Stimulated activated CD8-positive, alpha-beta memory T cell treated with anti-CD3 and anti-CD28 coated beads, Interleukin-4, amount 100 ng/mL, for 48 hours (primary cell): Measurements from ENCODE around the gene FOXB2.
"Not testable (repeated sequence)": the region's sequence is repeated elsewhere in the genome, so short reads cannot be mapped to it uniquely, and the experiment has no call there.

Source experiments
- DNase-seq: peaks from one replicate; pipeline ENCODE4 v3.0.0-alpha.2; 2020

The FOXB2 gene

GRCh38 chr9:77019236-77019925 is at the start of gene FOXB2:
TSS of gene FOXB2 (plus strand) at chr9:77019655. CDS start at chr9:77019655, 0 bp downstream.
- peak; percentile 30 for DNase-seq

GRCh38 chr9:76969716-76970115 is 49.7 kb upstream of the FOXB2 start:
- DNase-seq, result no peak

GRCh38 chr9:76978831-76979230 is 40.6 kb upstream of the FOXB2 start:
- DNase-seq, result not testable (repeated sequence)

GRCh38 chr9:76980566-76980965 is 38.9 kb upstream of the FOXB2 start:
- DNase-seq, result no peak

GRCh38 chr9:76984486-76984885 is 35.0 kb upstream of the FOXB2 start:
- DNase-seq, result no peak

- no peak for DNase-seq
Observed at GRCh38 chr9:76985581-76985980, 33.9 kb upstream of the FOXB2 start.

- DNase-seq, result no peak
Observed at GRCh38 chr9:76987594-76988200, 31.8 kb upstream of the FOXB2 start.

- no peak for DNase-seq
Observed at GRCh38 chr9:76988941-76989340, 30.5 kb upstream of the FOXB2 start.

GRCh38 chr9:76989501-76989900 is 30.0 kb upstream of the FOXB2 start:
- DNase-seq, result no peak

GRCh38 chr9:76996700-76997099 is 22.8 kb upstream of the FOXB2 start:
- DNase-seq, result peak; percentile 27

GRCh38 chr9:76999261-76999660 is 20.2 kb upstream of the FOXB2 start:
- DNase-seq, result no peak

- DNase-seq, result no peak
Observed at GRCh38 chr9:77000330-77000729, 19.1 kb upstream of the FOXB2 start.

GRCh38 chr9:77003366-77003765 is 16.1 kb upstream of the FOXB2 start:
- no peak for DNase-seq

- no peak for DNase-seq
Observed at GRCh38 chr9:77005216-77005615, 14.2 kb upstream of the FOXB2 start.

GRCh38 chr9:77010527-77010926 is 8.9 kb upstream of the FOXB2 start:
- no peak for DNase-seq

GRCh38 chr9:77011973-77012821 is 7.3 kb upstream of the FOXB2 start:
- peak; percentile 88 for DNase-seq

GRCh38 chr9:77013206-77013931 is 6.1 kb upstream of the FOXB2 start:
- DNase-seq, result no peak

- peak; percentile 27 for DNase-seq
Observed at GRCh38 chr9:77013932-77014596, 5.4 kb upstream of the FOXB2 start.

- peak; percentile 23 for DNase-seq
Observed at GRCh38 chr9:77014597-77015263, 4.7 kb upstream of the FOXB2 start.

- DNase-seq, result no peak
Observed at GRCh38 chr9:77015327-77016048, 4.0 kb upstream of the FOXB2 start.

GRCh38 chr9:77016121-77016525 is 3.3 kb upstream of the FOXB2 start:
- DNase-seq, result no peak
